Muscle of back (tissue), 11 donors: Measurements from ENCODE around the gene ANKFY1. TPM values are rescaled to one million over a fixed set of nuclear protein-coding genes. Genes with fewer than 3 reads are reported as not detected.
"Not testable (repeated sequence)": the region's sequence is repeated elsewhere in the genome, so short reads cannot be mapped to it uniquely, and the experiment has no call there.

Experiments
- DNase-seq, 3 donors: peaks; one replicate each; pipeline versions ENCODE4 v3.0.0 to v3.0.0-alpha.2; 2013
- polyA plus RNA-seq, 10 donors: library from polyadenylated mRNA; unstranded; fragments of 120-200 nt; gene quantifications; one replicate each; pipeline ENCODE4 v1.2.1, GENCODE V29; 2013; ENCODE audit not compliant: insufficient read length in 10 of 10

ANKFY1 gene
- polyA plus RNA-seq, 10 donors = 24.3 to 36.3 (median 30.1) TPM

DNA sequence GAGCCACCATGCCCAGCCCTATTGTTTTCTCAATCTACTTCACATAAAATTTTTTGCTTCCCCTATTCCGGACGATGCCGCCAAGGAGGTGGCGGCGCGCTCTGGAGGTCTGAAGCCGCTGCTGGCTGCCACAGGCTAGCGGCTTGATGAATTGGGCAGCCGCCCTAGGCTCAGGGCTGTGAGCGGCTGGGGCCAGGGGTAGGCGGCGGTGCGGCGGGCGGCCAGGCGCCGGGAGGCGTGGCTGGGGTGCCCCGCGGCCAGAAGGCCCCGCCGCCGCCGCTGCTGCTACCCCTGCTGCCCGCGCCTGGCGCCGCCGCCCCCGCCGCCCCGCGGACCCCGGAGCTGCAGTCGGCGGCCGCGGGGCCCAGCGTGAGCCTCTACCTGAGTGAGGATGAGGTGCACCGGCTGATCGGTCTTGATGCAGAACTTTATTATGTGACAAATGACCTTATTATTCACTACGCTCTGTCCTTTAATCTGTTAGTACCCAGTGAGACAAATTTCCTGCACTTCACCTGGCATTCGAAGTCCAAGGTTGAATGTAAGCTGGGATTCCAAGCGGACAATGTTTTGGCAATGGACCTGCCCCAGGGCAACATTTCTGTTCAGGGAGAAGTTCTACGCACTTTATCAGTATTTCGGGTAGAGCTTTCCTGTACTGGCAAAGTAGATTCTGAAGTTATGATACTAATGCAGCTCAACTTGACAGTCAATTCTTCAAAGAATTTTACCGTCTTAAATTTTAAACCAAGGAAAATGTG, 41.7 kb downstream of the ANKFY1 start:
- DNase-seq = no peak

DNA sequence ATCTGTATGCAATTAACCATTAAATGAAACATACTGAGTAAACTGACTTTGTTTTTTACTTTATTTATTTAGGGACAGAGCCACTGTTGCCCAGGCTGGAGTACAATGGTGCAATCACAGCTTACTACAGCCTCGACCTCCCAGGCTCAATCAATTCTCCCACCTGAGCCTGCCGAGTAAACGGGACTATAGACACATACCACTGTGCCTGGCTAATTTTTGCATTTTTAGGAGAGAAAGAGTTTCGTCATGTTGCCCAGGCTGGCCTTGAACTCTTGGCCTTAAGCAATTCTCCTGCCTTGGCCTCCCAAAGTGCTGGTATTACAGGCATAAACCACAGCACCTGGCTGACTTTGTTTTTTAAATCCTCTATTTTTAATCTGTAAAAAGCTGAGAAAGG, 42.6 kb downstream of the ANKFY1 start:
- DNase-seq = no peak

DNA sequence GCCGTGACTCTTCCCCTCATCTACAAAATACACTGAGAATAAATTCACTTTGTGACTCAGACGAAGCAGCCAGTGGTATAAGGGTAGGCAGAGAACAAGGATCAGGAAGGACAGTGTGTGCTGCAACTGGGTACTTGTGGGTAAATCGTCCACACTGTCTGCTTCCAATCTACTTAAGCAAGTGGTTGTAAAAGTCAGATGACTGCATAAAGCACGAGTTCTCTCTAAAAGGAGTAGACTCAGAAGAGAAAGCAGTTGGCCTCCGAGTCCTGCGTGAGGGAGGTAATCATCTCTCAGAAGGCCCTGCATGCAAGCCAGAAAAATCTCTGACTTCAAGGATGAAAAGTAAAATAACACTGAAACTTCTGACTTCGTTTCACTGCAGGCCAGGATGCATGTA, 43.1 kb downstream of the ANKFY1 start:
- peak in 2 of 3 donors; percentile 58 to 73 for DNase-seq

DNA sequence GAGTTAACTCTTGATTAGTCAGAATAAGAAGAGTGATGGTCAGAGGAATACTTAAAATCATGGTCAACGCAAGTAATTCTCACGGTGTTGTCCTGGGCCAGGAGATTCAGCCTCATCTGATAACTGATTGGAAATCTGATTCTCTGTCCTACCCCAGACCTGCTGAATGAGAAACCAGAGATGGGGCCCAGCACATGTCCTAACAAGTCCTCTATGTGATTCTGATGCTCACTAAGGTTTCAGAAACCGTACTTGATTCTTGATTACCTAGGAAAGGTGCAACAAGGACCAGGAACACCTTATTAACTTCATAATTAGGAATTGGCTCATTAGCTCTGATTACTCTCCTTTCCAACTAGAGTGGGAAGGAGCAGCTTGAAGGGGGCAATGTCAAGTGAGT, 44.5 kb downstream of the ANKFY1 start:
- DNase-seq = no peak

DNA sequence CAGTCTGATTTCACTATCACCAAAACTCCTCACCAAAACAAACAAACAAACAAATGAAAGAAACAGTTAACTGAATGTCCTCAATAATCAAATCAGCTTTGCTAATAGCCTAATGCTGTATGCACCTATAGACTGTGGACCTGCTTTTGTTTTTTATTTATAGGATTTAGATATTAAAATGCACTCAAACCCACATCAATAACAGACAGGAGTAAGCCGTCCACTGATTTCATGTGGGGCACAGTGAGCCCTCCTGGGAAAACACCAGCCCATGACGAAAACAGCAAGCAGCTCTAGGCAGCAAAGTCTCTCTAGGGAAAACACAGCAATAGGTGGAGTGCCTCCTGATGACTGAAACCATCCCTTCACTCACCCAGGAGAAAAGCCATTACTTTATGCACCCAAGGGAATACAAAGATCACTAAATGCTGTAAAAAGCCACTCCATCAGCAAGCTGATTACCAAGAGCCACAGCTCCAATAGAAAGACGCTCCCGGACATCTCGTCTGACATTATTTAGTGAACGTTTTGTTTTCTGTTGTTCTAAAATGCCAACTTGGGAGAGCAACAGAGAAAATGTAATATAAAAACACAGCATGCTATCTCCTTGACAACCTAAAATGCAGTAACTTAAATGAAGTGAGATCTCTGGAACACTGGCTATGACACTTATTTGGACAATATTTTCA, 47.8 kb downstream of the ANKFY1 start:
- peak in 1 of 3 donors; percentile 12 for DNase-seq

DNA sequence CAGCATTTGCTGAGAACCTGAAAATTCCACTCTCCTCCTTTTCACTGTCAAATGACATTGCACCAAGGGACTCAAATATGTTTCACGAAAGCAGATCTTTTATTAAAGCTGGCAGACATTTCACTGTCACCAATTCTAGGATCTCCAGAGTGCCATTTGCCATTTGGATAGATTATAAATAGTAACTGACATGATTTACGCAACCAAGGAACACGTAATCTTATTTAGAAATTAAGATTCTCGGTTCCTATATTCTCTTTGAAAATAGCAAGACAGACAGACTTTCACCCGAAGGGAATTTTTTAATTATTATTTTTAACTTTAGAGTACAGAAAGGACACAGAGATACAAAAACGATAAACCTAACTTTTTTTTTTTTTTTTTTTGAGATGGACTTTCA, 49.6 kb downstream of the ANKFY1 start:
- no peak for DNase-seq

DNA sequence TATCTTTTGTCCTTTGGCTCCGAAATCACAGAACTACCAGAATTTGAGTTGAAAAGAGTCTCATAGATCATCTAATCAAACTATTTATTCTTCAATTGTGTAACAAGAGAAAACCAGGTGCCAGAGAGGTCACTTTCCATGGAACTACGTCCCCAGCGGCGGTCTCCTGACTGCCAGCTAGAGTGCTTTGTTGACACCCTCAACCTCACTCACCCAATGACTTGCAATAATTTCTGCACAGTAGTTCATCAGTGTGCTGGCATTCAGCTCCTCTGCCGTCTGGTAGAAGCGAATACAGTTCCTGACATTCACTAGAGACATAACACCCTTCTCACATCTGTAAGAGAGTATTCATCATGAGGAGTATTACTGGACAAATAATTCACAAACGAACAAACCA, 54.2 kb downstream of the ANKFY1 start:
- no peak for DNase-seq

DNA sequence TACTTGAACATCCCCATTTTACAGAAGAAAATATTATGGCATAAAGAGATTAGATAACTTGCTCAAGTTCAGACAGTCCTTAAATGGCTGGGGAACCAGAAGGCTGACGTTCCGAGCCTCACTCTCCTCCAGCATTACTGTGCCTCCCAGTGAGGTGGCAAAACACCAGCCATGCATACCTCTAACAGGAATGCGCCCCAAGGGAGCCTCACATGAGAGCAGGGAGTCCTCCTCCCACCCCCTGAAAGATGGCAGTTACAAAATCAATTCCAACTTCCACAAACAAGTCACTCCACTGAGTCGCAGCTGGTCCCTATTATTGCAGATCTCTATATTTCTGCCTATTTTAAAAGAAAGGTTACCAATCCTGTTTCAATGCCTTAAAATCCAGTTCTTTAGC, 55.5 kb downstream of the ANKFY1 start:
- DNase-seq = peak in 1 of 3 donors; percentile 29

DNA sequence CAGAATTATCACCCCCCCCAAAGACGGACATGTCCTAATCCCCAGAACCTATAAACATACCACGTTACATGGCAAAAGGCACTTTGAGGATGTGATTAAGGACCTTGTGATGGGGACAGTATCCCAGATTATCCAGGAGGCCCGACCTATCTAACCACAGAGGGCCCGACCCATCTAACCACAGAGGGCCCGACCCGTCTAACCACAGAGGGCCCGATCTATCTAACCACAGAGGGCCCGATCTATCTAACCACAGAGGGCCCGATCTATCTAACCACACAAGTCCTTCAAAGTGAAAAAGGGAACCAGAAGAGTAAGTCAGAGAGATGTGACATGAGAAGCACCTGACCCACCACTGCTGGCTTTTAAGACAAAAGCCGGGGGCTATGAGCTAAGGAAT, 56.8 kb downstream of the ANKFY1 start:
- DNase-seq = no peak

DNA sequence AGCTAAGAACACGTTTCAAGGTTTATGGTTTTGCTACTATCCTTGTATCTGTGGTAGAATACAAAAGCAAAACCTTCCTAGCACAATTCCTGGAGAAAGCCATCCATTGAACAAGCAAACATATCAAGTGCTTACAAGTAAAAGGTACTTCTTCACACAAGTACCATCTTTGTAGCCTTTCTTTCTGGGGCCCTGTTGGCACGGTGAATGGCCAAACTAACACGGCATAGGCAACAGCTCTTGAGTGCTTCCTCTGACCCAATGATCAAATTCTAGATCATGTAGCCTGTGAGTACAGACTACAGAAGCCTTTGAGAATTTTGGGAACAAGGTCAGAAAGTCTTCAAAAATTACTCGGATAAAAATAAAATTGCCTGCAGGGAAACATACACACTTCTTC, 57.9 kb downstream of the ANKFY1 start:
- no peak for DNase-seq

DNA sequence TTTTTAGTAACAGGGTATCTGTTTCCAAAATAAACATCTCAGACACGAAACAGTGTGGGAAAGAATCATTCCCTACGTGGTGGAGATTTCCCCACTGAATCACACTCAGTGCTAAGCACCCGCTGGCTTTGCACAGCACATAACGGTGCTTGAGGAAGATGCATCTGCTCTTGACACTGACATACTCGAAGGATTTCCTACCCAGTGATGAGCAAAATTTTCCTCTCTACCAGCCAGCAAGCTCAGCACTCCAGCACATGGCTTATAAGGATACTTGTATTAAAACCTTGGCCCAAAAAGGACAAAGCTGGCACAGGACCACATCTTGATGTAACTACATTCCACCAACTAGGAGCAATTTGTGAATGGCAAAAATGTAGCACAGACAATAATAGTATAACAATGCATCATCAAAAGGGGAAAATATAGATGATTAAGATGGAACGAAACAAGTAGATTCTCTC, 59.0 kb downstream of the ANKFY1 start:
- peak; percentile 85 to 92 (median 90) for DNase-seq

DNA sequence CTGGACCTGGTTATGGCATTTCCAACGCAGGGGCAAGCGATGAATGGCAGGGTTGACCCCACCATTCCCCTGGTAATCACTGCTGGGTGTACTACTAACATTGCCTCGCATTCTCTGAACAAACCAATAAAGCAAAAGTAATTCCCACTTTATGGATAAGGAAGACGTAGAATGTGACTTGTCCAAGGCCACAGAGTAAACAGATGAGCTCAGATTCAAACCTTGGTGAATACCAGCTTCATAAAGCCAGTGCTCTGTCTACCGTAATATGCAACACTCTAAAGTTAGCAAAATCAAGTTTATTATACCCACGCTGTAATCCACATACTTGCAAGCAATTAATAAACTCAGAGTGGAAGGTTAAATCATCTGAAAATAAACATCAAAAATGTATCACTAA, 59.6 kb downstream of the ANKFY1 start:
- DNase-seq = no peak

DNA sequence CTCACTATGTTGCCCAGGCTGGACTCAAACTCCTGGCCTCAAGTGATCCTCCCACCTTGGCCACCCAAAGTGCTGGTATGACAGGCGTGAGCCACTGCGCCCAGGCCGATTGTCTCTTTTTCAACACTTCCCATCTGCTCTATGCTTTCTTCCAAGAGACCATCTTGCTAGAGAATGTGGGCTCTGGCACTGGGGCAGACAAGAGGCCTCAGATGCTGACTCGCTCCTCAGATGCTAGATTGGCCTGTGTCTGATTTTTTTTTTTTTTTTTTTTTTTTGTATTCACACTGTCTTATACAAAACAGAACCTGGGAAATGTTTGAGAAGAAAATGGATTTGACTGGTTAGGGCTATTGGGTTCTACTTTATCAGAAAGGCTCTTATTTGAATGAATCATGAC, 62.6 kb downstream of the ANKFY1 start:
- DNase-seq = no peak

DNA sequence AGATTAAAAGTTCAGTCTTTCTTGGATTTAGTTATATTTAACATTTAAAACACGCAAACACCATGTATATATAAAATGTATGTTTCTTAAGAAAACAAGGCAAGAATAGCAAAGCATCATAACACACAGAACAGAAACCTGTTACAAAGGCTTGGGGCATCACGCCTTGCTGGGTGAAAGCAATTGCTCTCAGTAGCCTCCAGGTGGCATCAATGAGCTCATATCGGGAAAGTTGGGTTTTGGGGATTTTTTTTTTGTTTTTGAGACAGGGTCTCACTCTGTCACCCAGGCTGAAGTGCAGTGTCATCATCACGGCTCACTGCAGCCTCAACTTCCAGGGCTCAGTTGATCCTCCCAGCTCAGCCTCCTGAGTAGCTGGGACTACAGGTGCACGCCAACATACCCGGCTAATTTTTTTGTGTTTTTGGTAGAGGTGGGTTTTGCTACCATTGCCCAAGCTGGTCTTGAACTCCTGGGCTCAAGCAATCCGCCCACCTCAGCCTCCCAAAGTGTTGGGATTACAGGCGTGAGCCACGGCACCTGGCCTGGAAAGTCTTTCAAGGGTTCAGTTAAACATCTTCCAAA, 63.9 kb downstream of the ANKFY1 start:
- peak in 1 of 3 donors; percentile 46 for DNase-seq

DNA sequence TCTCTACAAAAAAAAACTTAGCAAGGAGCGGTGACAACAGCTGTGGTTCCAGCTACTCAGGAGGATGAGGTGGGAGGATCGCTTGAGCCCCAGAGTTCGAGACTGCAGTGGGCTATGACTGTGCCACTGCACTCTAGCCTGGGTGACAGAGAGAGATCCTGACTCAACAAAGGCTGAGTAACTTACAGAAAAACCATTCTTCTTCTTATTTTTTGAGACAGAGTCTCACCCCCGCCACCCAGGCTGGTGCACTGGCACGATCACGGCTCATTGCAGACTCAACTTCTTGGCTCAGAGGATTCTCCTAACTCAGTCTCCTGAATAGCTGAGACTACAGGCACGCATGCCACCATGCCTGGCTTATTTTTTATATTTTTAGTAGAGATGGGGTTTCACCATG, 64.8 kb downstream of the ANKFY1 start:
- DNase-seq = no peak

DNA sequence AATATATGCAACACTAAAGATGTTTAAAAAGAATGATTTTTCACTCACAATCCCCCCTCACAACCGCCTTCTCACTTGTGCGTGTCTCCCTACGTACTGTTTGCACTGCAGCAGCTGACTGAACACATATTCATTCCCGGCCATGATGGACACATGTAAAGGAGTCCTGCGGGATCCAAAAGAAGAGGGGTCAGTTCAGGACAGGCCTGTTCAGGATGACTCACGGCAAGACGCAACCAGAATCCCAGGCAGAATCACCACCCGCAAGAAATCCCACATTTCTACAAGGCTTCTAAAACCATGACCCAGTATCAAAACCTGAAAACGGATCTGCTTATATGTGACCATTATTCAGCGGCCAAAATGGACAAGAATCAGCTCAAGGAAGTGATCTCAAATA, 68.5 kb downstream of the ANKFY1 start:
- DNase-seq = no peak

DNA sequence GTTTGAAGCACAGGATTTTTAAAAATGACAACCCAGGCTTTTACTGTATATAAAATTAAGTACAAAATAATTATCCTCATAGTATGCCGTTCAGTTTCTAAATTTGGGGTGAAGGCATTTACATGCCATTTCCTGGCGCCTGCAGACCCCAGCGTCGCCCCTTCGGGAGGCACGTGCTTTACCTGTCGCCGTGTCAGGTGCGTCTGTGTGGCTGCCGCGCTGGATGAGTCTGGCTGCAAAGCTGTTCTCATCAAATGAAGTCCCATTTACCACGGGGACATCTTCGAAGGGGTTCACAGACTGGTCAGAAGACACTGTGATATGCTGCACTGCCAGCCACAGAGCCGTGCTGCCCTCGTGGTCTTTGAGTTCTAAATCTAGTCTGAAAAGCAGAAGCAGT, 69.0 kb downstream of the ANKFY1 start:
- DNase-seq = no peak

DNA sequence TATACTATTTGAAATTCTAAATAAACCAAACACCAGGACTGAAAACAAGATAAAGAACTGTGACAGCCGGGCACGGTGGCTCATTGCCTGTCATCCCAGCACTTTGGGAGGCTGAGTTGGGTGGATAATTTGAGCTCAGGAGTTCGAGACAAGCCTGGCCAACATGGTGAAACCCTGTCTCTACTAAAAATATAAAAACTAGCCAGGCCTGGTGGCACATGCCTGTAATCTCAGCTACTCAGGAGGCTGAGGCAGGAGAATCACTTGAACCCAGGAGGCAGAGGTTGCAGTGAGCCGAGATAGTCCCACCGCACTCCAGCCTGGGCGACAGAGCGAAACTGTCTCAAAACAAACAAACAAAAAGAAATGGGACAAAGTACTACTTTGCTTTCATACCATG, 73.0 kb downstream of the ANKFY1 start:
- not testable (repeated sequence) for DNase-seq

DNA sequence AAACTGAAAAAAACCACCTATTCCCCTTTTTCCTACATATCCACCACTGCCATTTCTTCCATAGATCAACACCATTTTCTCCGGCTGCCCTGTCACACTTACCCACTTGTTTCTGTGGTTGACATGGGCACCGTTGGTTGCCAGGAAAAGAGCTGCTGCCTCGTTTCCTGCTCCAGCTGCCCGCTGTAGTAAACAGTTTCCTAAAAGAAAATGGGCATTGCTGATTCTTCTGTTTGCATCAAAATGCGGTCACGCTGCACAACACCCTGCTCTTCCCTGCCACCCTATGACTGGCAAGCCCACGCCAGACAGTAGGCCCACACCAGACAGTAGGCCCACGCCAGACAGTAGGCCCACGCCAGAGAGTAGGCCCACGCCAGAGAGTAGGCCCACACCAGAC, 74.5 kb downstream of the ANKFY1 start:
- no peak for DNase-seq

DNA sequence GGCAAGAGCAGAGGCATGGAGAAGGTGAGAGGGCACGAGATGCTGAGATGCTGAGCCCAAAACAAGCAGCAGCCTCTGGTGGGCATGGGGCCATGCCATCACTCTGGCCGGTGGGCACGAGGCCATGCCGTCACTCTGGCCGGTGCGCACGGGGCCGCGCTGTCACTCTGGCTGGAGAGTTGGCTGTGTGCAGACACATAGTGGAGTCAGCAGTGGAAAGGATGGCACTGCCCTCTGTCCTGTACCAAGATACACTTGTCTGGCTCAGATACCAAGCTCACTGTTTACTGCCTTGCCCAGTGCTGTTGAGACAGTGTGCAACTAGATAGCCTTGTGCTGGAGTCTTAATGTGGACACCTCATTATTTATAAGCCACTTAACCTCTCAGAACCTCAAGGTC, 75.7 kb downstream of the ANKFY1 start:
- no peak for DNase-seq

DNA sequence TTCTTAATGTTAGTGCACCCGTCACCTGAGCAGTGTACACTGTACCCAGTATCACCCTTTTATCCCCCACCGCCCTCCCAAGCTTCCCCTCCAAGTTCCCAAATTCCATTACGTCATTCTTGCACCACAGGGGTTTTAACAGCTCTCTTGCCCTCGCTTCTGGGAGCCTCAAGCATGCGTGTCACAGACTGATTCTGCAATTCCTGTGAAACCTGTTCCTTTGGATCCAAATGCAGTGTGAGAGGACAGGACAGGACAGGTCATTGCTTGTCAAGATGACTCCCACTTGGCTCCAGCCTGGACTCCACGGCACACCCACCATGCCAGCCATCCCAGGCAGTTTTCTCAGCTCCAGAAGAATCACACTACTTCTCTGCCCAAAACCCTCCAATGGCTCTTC, 76.7 kb downstream of the ANKFY1 start:
- DNase-seq = no peak

DNA sequence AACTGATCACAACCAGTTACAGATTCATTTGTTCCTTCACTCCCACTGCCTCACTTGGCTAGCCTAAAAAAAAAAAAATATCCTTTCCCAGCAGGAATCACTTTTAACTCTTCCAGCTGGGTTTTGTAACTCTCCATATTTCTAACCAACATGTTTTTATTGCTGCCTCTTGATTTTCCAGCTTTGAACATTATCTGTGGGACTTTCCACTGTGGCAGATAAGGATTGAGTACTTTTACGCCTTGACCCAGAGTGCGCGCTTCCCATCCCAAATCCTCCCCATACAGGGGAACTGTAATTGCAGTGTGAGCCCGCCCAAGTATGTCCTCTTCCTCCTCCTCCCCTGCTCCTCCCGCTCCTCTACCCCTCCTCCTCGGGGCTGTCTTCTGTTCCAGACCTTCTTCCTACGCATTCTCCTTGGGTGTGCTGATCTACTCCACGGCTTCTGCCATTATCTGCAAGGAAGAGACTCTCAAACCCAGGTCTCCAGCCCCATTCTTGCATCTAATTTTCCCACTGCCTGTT, 77.4 kb downstream of the ANKFY1 start:
- DNase-seq = no peak

DNA sequence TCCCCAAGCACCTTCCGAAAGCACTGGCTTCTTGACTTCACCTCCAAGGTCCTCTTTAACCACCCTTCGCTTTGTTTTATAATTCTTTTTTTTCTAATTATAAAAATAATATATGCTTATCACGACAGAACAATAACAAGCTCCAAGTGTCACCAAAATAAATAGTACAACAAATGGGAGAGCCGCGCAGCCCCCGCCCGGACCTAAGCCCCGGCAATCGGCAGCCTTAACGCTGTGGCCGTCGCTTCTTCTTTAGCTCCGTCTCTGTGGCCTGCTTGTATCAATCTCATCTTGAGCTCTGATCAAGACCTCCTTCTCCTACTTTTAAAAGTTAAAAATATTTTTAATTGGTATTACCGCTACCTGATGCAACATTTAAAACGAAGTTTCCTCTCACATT, 78.1 kb downstream of the ANKFY1 start:
- DNase-seq = no peak
